ENCODE results near the gene DNAJB2. TPM values are rescaled to one million over a fixed set of nuclear protein-coding genes. Genes with fewer than 3 reads are reported as not detected.
"Not testable (repeated sequence)": the region's sequence is repeated elsewhere in the genome, so short reads cannot be mapped to it uniquely, and the experiment has no call there.

Gene DNAJB2
- polyA plus RNA-seq, 4 donors: 73.3 to 89.5 (median 76.2) TPM

- no peak for DNase-seq (ENCODE audit: low read depth in 4 of 4, low spot score in 3 of 4)
These were observed 3.9 kb downstream of the DNAJB2 start for GRCh38 chr2:219282943-219283581.

DNA sequence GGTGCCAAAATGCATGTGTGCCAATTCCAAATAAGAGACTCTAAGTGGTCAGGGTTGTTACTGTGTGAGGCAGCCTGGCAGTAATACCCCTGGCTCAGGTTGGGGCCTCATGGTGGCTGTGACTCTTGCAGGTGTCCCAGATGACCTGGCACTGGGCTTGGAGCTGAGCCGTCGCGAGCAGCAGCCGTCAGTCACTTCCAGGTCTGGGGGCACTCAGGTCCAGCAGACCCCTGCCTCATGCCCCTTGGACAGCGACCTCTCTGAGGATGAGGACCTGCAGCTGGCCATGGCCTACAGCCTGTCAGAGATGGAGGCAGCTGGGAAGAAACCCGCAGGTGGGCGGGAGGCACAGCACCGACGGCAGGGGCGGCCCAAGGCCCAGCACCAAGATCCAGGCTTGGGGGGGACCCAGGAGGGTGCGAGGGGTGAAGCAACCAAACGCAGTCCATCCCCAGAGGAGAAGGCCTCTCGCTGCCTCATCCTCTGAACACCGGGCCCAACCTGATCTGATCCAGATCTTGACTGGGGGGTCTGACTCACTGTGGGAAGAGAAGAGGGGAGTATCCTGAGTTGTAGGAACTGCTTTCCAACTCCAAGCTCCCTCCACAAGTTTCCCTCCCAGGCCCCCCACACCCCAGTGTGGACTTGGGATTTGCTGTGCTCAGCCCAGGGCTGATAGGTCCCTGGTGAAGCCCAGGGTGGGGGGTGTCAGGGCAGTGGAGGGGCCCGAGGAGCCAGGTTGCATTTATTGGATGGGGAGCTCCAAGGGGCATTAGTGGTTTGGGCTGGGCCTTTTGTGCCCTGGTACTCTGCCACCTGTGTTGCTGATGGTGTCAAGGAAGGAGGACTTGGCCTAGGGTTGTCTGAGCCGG is 5.6 kb downstream of the DNAJB2 start:
- no peak for DNase-seq (ENCODE audit: low read depth in 4 of 4, low spot score in 3 of 4)

DNA sequence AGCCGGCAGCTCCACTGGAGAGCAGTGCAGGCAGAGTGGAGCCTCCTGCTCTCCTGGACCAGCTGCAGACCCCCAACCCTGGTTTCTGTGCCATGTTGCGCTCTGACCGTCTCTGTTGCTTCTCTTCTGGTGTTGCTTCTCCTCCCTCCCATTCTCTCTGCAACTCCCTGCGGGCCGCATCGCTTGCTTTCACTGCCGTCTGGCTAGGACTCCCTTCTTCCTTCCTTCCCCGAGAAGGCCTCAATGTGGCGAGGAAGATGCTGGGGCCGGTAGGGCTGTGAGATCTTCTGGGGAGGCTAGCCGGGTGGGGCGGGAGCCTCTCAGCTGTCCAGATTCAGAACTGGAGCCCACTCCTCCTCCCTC is 6.2 kb downstream of the DNAJB2 start:
- no peak for DNase-seq (ENCODE audit: low read depth in 4 of 4, low spot score in 3 of 4)

DNA sequence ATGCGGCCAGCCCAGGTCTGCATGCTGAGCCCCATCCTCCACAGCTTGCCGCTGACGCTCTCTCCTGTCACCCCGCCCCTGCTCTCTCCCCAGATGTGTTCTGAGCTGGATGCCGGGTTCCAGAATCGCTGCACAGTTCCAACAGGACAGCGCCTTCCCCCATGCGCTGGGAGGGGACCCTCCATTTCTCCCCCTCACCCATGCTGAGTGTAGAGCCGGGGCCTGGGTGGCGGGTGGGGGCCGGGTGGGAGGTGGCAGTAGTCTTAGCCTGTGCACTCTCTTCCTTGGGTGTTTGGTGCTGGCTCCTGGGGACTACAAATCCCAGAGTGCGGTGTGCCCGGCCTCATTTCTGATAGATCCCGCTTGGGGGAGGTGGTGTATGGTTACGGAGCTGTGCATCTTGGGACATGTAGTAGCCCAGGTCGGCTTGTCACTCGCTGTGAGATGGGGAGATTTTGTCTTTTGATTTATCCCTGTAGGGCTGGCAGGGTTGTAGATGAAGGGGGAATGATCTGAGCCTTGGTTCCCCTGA is 6.8 kb downstream of the DNAJB2 start:
- no peak for DNase-seq (ENCODE audit: low read depth in 4 of 4, low spot score in 3 of 4)

- DNase-seq (ENCODE audit: low read depth in 4 of 4, low spot score in 3 of 4): no peak
These were observed 7.4 kb downstream of the DNAJB2 start for GRCh38 chr2:219286436-219287115.

DNA sequence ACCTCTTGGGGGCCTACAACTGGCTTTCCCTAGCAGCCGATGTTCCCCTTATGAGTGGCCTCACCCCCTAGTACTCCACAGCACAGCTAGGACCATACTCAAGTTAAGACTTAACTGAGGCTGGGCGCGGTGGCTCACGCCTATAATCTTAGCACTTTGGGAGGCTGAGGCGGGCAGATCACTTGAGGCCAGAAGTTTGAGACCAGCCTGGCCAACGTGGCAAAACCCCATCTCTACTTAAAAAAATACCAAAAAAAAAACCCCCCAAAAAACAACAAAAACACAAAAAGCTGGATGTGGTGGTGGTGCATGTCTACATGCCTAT is 7.9 kb downstream of the DNAJB2 start:
- DNase-seq (ENCODE audit: low read depth in 4 of 4, low spot score in 3 of 4): not testable (repeated sequence)

GRCh38 chr2:219287580-219288265 is 8.6 kb downstream of the DNAJB2 start:
- no peak for DNase-seq (ENCODE audit: low read depth in 4 of 4, low spot score in 3 of 4)

DNA sequence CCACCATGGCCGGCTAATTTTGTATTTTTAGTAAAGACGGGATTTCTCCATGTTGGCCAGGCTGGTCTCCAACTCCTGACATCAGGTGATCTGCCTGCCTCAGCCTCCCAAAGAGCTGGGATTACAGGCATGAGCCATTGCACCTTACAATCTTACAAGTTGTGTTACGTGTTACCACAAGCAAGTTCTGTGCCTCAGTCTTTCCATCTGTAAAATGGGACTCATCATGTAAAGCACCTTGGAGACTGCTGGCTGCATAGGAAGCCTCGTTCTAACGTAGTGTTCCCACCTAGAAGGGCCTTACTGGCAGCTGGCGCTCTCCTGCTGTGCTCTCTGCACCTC is 10.0 kb downstream of the DNAJB2 start:
- no peak for DNase-seq (ENCODE audit: low read depth in 4 of 4, low spot score in 3 of 4)

DNA sequence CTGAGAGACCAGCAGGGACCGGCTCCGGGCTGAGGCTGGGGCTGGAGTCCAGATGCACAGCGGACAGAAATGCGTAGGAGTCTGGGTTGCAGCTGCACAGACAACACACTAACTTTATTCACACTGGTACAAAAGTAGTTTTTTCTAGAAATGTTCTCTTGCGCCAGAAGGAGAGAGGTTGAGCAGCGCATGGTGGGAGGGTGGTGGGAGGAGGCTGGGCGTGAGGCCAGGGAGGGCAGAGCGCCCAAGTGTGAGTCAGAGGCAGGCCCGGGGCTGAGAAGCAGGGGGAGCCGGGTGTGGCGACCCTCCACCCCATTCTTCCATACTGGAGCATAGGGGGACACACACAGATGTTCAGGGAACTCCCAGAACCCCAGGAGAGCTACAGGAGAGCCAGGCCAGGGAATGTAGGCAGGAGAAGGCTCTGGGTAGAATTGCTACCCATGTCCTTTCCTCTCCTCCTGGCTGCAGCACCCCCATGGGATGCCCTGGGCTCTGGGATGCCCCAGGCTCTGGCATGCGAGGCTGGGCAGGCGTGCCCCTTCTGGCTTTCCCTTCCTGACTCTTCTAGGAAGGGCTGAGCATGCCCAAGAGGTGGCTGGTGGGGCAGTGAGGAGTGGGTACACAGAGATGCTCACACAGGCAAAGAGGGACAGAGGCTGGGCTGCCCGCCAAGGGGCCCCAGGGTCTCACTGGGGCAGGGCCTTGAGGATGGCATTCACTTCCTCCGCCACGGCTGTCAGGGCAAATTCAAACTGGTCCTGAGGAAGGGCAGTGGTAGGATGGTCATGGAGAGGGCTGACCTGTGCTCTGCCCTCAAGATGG is 10.6 kb downstream of the DNAJB2 start:
- DNase-seq (ENCODE audit: low read depth in 4 of 4, low spot score in 3 of 4): no peak

GRCh38 chr2:219290381-219291171 is 11.4 kb downstream of the DNAJB2 start:
- no peak for DNase-seq (ENCODE audit: low read depth in 4 of 4, low spot score in 3 of 4)

DNA sequence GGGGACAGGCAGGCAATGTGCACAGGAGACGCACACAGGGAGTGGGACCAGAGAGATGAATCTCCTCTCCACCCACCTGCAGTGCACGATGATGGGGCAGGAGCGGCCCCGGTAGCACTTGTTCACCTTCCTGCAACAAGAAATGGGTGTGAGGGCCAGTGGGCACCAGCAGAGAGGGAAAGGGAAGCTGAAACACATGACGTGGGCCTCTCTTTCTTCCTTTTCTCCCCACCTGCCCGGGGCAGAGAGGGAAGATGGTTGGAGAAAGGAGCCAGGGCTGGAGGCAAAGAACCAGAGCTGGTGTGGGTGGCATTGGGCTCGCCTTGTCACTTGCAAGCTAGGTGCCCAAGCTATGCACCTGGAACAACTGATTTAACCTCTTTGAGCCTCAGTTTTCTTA is 12.2 kb downstream of the DNAJB2 start:
- no peak for DNase-seq (ENCODE audit: low read depth in 4 of 4, low spot score in 3 of 4)

- no peak for DNase-seq (ENCODE audit: low read depth in 4 of 4, low spot score in 3 of 4)
These were observed 12.8 kb downstream of the DNAJB2 start for GRCh38 chr2:219291910-219292490.

DNA sequence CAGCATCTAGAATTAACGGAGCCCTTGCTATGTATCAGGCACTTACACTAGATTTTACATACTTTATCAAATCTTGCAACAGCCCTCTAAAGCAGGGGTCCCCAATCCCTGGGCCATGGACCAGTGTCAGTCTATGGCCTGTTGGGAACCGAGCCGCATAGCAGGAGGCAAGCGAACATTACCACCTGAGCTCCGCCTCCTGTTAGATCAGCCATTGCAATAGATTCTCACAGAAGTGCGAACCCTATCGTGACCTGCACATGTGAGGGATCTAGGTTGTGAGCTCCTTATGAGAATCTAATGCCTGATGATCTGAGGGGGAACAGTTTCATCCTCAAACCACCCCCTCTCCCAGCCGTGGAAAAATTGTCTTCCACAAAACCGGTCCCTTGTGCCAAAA is 13.4 kb downstream of the DNAJB2 start:
- DNase-seq (ENCODE audit: low read depth in 4 of 4, low spot score in 3 of 4): no peak

DNA sequence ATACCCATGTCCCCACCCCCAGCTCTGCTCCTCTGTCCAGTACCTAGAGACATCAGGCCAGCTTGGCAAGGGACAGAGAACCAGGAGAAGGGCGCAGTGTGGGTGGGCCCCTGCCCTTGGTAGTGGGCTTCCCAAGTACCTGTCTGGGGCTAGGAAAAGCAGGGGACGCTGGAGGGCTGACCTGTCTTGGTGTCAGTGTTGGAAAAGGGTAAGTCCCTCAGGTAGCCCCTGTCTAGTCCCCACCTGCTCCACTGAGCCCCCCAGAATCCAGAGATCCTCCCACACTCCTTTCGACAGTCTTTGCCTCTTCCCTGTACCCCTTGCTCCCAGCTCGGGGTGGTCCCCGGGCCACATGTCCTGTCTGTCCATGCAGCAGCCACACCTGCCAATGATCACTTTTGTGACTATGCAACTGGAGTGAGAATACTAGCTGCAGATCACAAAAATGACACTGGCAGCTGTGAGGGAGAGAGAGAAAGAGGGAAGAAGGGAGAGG is 14.6 kb downstream of the DNAJB2 start:
- no peak for DNase-seq (ENCODE audit: low read depth in 4 of 4, low spot score in 3 of 4)

- peak in 3 of 4 donors; percentile 76 to 83 (median 79) for DNase-seq (ENCODE audit: low read depth in 4 of 4, low spot score in 3 of 4)
These were observed 15.5 kb downstream of the DNAJB2 start for GRCh38 chr2:219294356-219295351.

GRCh38 chr2:219296142-219296541 is 17.0 kb downstream of the DNAJB2 start:
- no peak for DNase-seq (ENCODE audit: low read depth in 4 of 4, low spot score in 3 of 4)

DNA sequence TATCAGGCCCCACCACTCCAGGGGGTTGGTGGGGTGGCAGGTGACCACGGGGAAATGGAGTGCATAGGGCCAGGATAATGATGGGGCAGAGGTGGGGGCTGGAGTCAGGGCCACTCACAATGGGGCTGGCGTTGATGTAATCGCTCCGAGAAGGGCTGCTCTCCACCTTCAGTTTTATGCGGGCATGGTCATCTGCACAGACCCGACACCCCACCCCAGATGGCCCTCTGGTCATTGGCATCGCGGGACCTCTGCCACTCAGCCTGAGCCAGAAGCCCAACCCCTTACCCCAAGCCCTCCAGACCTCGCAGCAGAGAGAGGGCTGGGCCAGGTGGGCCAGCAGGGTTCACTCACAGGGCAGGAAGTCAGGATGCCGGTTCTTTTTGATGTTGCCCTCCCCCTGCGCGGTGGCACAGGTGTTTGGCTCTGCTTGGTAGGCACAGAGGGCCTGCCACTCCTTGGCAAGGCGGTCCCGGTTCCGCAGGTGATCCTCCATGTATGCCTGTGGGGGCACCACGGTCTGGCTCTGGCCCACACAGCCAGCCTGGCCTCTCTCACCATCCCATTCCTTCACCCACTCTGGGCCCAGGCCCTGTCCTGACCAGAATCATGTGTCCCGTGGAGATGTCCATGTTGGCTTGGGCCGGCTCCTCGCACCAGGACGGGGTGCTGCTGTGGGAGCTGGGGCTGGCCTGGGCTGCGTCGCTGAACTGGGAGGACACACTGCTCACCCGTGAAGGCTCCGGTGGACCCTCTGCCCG is 17.6 kb downstream of the DNAJB2 start:
- no peak for DNase-seq (ENCODE audit: low read depth in 4 of 4, low spot score in 3 of 4)
